Activated CD4-positive, CD25-positive, alpha-beta regulatory T cell treated with anti-CD3 and anti-CD28 coated beads, Interleukin-2, amount 50 U/mL, for 24 hours (primary cell): Measurements from ENCODE around the gene UTY.
A peak's percentile ranks its signal among the peaks of the same experiment; 100 is the strongest.

Experiments
- ATAC-seq, 2 donors: fragments of 150-1000 bp; cut with Tn5 transposase; one replicate each; pipeline ENCODE4 v1.10.0; 2021; ENCODE audit warnings: mild to moderate bottlenecking in 1 of 2, moderate library complexity in 1 of 2

Gene UTY

GRCh38 chrY:13398876-13399275, 81.0 kb downstream of the UTY start:
- no peak for ATAC-seq

- no peak for ATAC-seq
Observed at GRCh38 chrY:13381110-13381683, 98.6 kb downstream of the UTY start.

GRCh38 chrY:13370868-13371800, 108.7 kb downstream of the UTY start:
- ATAC-seq: peak; percentile 28 to 53

GRCh38 chrY:13370245-13370644, 109.6 kb downstream of the UTY start:
- no peak for ATAC-seq

GRCh38 chrY:13368513-13368845, 111.4 kb downstream of the UTY start:
- no peak for ATAC-seq

GRCh38 chrY:13363641-13364040, 116.2 kb downstream of the UTY start:
- no peak for ATAC-seq

GRCh38 chrY:13362662-13363061, 117.2 kb downstream of the UTY start:
- no peak for ATAC-seq

- peak in 1 of 2 donors; percentile 7 for ATAC-seq
Observed at GRCh38 chrY:13361656-13362636, 117.9 kb downstream of the UTY start.

GRCh38 chrY:13351443-13351842, 128.4 kb downstream of the UTY start:
- no peak for ATAC-seq

GRCh38 chrY:13347106-13347505, 132.7 kb downstream of the UTY start:
- ATAC-seq: no peak

- peak; percentile 40 to 66 for ATAC-seq
Observed at GRCh38 chrY:13345549-13345948, 134.3 kb downstream of the UTY start.

GRCh38 chrY:13343307-13343946, 136.4 kb downstream of the UTY start:
- ATAC-seq: peak; percentile 78 to 80

- ATAC-seq: no peak
Observed at GRCh38 chrY:13339939-13340338, 139.9 kb downstream of the UTY start.

- no peak for ATAC-seq
Observed at GRCh38 chrY:13339381-13339780, 140.5 kb downstream of the UTY start.

- ATAC-seq: no peak
Observed at GRCh38 chrY:13338711-13339110, 141.1 kb downstream of the UTY start.

- no peak for ATAC-seq
Observed at GRCh38 chrY:13337934-13338333, 141.9 kb downstream of the UTY start.

GRCh38 chrY:13333791-13334190, 146.0 kb downstream of the UTY start:
- no peak for ATAC-seq

GRCh38 chrY:13330651-13331050, 149.2 kb downstream of the UTY start:
- no peak for ATAC-seq

- ATAC-seq: no peak
Observed at GRCh38 chrY:13312966-13313365, 166.9 kb downstream of the UTY start.

- ATAC-seq: no peak
Observed at GRCh38 chrY:13307959-13308358, 171.9 kb downstream of the UTY start.

GRCh38 chrY:13300795-13301194, 179.0 kb downstream of the UTY start:
- ATAC-seq: no peak

GRCh38 chrY:13299411-13299810, 180.4 kb downstream of the UTY start:
- ATAC-seq: no peak
